PFSK-1 (cell line): ENCODE measurements around the gene SLC19A1.

ENCODE experiments used
- FOXP2 ChIP-seq: optimal IDR thresholded peaks from 2 replicates; pipeline ENCODE3; 2011; ENCODE audit warnings: borderline replicate concordance, control low read depth, inconsistent platforms; ENCODE audit not compliant: insufficient read depth; ENCODE audit errors: extremely low read length, extremely low read depth
- POLR2AphosphoS5 ChIP-seq: IDR thresholded peaks from 2 replicates; pipeline ENCODE4 v1.6.1; 2012; ENCODE audit warnings: low read depth, mild to moderate bottlenecking, control low read depth, low read length, moderate library complexity
- REST ChIP-seq, 2 experiments: IDR thresholded peaks; 2 replicates each; pipeline versions ENCODE4 v1.6.1 to v1.8.0; 2011 to 2012; ENCODE audit warnings: low read depth in 2 of 2, low read length in 2 of 2, control low read depth in 1 of 2, inconsistent platforms in 1 of 2, mild to moderate bottlenecking in 1 of 2, moderate library complexity in 1 of 2; ENCODE audit not compliant: insufficient read depth in 1 of 2
- SIN3A ChIP-seq: IDR thresholded peaks from 2 replicates; pipeline ENCODE4 v1.6.1; 2012; ENCODE audit warnings: mild to moderate bottlenecking, low read length, moderate library complexity, borderline replicate concordance; ENCODE audit not compliant: insufficient read depth
- TAF1 ChIP-seq: IDR thresholded peaks from 2 replicates; pipeline ENCODE4 v1.6.1; 2012; ENCODE audit warnings: low read length, control low read depth, borderline replicate concordance; ENCODE audit not compliant: insufficient read depth

GRCh38 chr21:45590246-45590725 lies 48.0 kb upstream of the SLC19A1 start:
- no peak for TF ChIP-seq REST (IDR thresholded peaks at IDR 0.05; ENCODE audit: insufficient read depth in 1 of 2, low read depth in 2 of 2, low read length in 2 of 2)
- TF ChIP-seq TAF1, result no peak
- no peak for TF ChIP-seq SIN3A
- TF ChIP-seq FOXP2, result no peak
- no peak for TF ChIP-seq POLR2AphosphoS5
